GM12875 (cell line): ENCODE results near the gene LMTK3.

Experiments used
- H3K4me3 ChIP-seq: one replicate; pipeline ENCODE4 v1.5.1; 2011; ENCODE audit warnings: low read depth, low read length, control low read depth
- CTCF ChIP-seq: IDR thresholded peaks from 2 replicates; pipeline ENCODE4 v1.5.1; 2011; ENCODE audit warnings: low read depth, mild to moderate bottlenecking, control low read depth, inconsistent platforms, low read length, moderate library complexity, borderline replicate concordance; ENCODE audit not compliant: insufficient read depth

LMTK3 gene

GRCh38 chr19:48461982-48462655, 49.5 kb downstream of the LMTK3 start:
- TF ChIP-seq CTCF, result no peak
- H3K4me3 ChIP-seq, result no peak overlapping the region

GRCh38 chr19:48461651-48461981, 50.0 kb downstream of the LMTK3 start:
- H3K4me3 ChIP-seq, result no peak overlapping the region
- TF ChIP-seq CTCF, result no peak

- no peak for TF ChIP-seq CTCF
- H3K4me3 ChIP-seq, result no peak overlapping the region
Measured at GRCh38 chr19:48458016-48458415, 53.6 kb downstream of the LMTK3 start.

- no peak for TF ChIP-seq CTCF
Measured at GRCh38 chr19:48456864-48457263, 54.8 kb downstream of the LMTK3 start.

GRCh38 chr19:48455908-48456562, 55.6 kb downstream of the LMTK3 start:
- H3K4me3 ChIP-seq, result no peak overlapping the region
- TF ChIP-seq CTCF, result no peak

More at GRCh38 chr19:48456864-48457263, 54.8 kb downstream of the LMTK3 start:
- H3K4me3 ChIP-seq, result no peak overlapping the region

- TF ChIP-seq CTCF, result no peak
- no peak within 1 kb of the TSS for H3K4me3 ChIP-seq
Measured at GRCh38 chr19:48455171-48455907, 56.3 kb downstream of the LMTK3 start, which contains the start of gene KCNJ14. TSS of gene KCNJ14 (plus strand) at chr19:48455574. CDS start at chr19:48461725, 6,151 bp downstream.
